PFSK-1 (cell line): ENCODE measurements around the gene SAMM50.

ENCODE experiments used
- FOXP2 ChIP-seq: optimal IDR thresholded peaks from 2 replicates; pipeline ENCODE3; 2011; ENCODE audit warnings: borderline replicate concordance, control low read depth, inconsistent platforms; ENCODE audit not compliant: insufficient read depth; ENCODE audit errors: extremely low read length, extremely low read depth
- POLR2AphosphoS5 ChIP-seq: IDR thresholded peaks from 2 replicates; pipeline ENCODE4 v1.6.1; 2012; ENCODE audit warnings: low read depth, mild to moderate bottlenecking, control low read depth, low read length, moderate library complexity
- SIN3A ChIP-seq: IDR thresholded peaks from 2 replicates; pipeline ENCODE4 v1.6.1; 2012; ENCODE audit warnings: mild to moderate bottlenecking, low read length, moderate library complexity, borderline replicate concordance; ENCODE audit not compliant: insufficient read depth
- TAF1 ChIP-seq: IDR thresholded peaks from 2 replicates; pipeline ENCODE4 v1.6.1; 2012; ENCODE audit warnings: low read length, control low read depth, borderline replicate concordance; ENCODE audit not compliant: insufficient read depth
- TF ChIP-seq, protein P1 (sequence below), 2 experiments: IDR thresholded peaks; 2 replicates each; pipeline versions ENCODE4 v1.6.1 to v1.8.0; 2011 to 2012; ENCODE audit warnings: low read depth in 2 of 2, low read length in 2 of 2, control low read depth in 1 of 2, inconsistent platforms in 1 of 2, mild to moderate bottlenecking in 1 of 2, moderate library complexity in 1 of 2; ENCODE audit not compliant: insufficient read depth in 1 of 2

The SAMM50 gene

DNA sequence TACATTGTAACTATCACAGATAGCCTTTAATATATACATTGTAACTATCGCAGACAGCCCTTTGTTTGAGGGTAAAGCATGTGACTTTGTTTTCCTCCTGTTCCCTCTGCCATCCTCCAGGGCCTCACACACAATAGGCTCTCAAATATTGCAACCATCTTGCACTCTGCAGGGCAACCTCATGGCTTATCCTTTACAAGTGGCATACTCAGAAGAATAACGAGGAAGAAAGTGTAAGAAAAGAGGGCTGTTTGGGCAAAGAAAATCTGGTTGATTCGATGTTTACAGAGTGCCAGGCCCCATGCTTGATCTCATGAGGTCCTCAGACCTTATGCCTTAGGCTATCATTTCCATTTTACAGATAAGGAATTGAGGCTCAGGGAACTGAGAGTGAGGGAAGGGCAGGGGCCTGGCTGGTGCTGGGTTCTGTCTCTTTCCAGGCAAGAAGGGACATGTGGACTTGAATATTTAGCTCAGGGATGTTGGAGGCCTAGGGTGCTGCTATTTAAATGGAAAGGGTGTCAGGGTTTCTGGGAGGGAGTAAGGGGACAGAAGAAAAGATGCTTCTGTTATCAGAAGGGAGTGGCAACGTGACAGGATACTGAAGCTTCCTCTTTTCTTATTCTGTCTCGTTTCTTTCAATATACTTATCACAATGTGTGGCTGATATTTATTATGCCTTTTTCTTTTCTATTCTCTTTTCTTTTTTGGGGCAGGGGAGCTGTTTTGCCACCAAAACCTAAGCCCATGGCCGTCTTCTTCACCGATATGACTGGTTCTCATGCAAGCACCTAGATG is 1.1 kb upstream of the SAMM50 start:
- TF ChIP-seq TAF1 (no peak), FOXP2 (no peak), SIN3A (no peak), POLR2AphosphoS5 (no peak)
- TF ChIP-seq, protein P1, sequence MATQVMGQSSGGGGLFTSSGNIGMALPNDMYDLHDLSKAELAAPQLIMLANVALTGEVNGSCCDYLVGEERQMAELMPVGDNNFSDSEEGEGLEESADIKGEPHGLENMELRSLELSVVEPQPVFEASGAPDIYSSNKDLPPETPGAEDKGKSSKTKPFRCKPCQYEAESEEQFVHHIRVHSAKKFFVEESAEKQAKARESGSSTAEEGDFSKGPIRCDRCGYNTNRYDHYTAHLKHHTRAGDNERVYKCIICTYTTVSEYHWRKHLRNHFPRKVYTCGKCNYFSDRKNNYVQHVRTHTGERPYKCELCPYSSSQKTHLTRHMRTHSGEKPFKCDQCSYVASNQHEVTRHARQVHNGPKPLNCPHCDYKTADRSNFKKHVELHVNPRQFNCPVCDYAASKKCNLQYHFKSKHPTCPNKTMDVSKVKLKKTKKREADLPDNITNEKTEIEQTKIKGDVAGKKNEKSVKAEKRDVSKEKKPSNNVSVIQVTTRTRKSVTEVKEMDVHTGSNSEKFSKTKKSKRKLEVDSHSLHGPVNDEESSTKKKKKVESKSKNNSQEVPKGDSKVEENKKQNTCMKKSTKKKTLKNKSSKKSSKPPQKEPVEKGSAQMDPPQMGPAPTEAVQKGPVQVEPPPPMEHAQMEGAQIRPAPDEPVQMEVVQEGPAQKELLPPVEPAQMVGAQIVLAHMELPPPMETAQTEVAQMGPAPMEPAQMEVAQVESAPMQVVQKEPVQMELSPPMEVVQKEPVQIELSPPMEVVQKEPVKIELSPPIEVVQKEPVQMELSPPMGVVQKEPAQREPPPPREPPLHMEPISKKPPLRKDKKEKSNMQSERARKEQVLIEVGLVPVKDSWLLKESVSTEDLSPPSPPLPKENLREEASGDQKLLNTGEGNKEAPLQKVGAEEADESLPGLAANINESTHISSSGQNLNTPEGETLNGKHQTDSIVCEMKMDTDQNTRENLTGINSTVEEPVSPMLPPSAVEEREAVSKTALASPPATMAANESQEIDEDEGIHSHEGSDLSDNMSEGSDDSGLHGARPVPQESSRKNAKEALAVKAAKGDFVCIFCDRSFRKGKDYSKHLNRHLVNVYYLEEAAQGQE (IDR thresholded peaks at IDR 0.05; ENCODE audit: insufficient read depth in 1 of 2, low read depth in 2 of 2, low read length in 2 of 2), result no peak

DNA sequence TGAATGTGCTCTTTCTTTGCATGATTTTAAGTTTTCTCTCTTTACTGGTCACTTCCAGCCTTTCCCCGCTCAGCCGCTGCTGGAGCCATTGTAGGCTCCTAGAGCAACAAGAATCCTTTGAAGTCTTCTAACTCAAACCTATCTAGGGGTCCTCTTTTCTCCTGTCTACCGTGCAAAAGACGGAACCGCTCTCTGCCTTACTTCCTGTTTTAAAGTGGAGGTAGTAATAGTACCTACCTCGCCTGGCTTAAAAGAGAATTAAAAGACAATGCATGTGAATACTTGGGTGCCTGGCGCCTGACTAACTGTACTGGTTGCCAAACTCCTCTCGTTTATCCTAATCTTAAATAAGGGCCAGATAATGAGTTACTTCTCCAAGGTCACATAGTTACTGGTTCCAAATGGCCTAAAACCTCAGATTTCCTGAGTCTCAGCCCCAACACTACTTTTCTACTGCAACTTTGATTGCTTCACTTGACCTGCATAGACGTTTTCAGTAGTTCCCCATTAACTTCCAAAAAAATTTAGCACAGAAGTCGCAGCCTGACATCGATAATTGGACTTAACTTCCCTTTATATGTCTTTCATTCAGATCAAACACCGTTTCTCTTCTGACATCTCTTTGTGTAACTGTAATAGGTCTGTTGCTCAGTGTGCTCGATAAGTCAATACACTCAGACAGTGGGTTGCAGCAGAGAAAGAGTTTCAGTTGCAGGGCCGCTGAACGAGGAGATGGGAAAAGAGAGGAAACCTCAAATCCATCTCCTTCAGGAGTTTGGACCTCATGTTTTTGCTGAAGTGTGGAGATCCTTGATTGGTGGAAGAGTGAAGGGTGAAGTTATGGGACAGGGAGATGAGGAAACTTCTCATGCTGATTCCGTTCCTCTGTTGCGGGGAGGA is 891 bp downstream of the SAMM50 start:
- TF ChIP-seq SIN3A, result no peak
- TF ChIP-seq FOXP2, result no peak
- TF ChIP-seq, protein P1 (IDR thresholded peaks at IDR 0.05; ENCODE audit: insufficient read depth in 1 of 2, low read depth in 2 of 2, low read length in 2 of 2), result no peak
- no peak for TF ChIP-seq POLR2AphosphoS5
- TF ChIP-seq TAF1, result no peak

DNA sequence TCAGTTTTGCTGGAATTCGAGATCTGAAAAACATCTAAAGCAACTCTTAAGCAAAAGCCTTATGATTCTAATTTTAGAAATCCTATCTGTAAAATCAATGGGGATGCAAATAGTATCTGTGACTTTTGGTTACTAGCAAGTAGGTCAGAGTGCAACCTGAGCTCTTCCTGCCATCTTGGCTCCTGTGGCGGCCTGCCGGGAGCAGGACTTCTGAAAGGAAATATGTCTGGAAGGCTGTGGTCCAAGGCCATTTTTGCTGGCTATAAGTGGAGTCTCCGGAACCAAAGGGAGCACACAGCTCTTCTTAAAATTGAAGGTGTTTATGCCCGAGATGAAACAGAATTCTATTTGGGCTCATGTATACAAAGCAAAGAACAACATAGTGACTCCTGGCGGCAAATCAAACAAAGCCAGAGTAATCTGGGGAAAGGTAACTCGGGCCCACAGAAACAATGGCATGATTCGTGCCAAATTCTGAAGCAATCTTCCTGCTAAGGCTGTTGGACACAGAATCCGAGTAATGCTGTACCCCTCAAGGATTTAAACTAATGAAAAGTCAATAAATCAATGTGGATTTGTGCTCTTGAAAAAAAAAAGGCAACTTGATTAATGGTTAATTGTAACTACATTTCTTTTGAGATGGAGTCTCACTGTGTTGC is 1.7 kb downstream of the SAMM50 start:
- TF ChIP-seq SIN3A (no peak), TAF1 (no peak), POLR2AphosphoS5 (no peak)
- TF ChIP-seq, protein P1 (IDR thresholded peaks at IDR 0.05; ENCODE audit: insufficient read depth in 1 of 2, low read depth in 2 of 2, low read length in 2 of 2), result no peak

DNA sequence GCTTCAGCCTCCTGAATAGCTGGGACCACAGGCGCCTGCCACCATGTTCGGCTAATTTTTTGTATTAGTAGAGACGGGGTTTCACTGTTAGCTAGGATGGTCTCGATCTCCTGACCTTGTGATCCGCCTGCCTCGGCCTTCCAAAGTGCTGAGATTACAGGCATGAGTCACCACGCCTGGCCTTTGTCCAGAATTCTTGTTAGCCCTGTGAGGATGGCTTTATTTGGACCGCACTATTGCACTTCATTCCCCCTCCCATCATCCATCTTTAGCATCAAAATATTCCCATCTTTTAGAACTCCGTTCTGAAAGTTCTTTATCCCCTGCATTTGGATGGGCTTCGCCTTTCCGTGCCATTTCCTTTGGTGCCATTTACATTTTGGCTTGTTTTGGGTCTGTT is 2.6 kb downstream of the SAMM50 start:
- TF ChIP-seq FOXP2, result no peak
- TF ChIP-seq TAF1, result no peak
- TF ChIP-seq SIN3A, result no peak
- TF ChIP-seq, protein P1 (IDR thresholded peaks at IDR 0.05; ENCODE audit: insufficient read depth in 1 of 2, low read depth in 2 of 2, low read length in 2 of 2), result no peak
- no peak for TF ChIP-seq POLR2AphosphoS5
